Right renal cortex interstitium (tissue), 3 donors: ENCODE results near the gene TSC2. TPM values are rescaled to one million over a fixed set of nuclear protein-coding genes. Genes with fewer than 3 reads are reported as not detected.
"Not testable (repeated sequence)": the region's sequence is repeated elsewhere in the genome, so short reads cannot be mapped to it uniquely, and the experiment has no call there.

ENCODE experiments used
- DNase-seq, 3 donors: peaks; one replicate each; pipeline ENCODE4 v3.0.0-alpha.2; 2013; ENCODE audit warnings: low read depth in 3 of 3, low spot score in 2 of 3
- polyA plus RNA-seq, 3 donors: library from polyadenylated mRNA; unstranded; fragments of 120-200 nt; gene quantifications; one replicate each; pipeline ENCODE4 v1.2.1, GENCODE V29; 2013; ENCODE audit not compliant: insufficient read length in 3 of 3

The TSC2 gene
- polyA plus RNA-seq, 3 donors = 98.9 to 117 (median 108) TPM

- DNase-seq = not testable (repeated sequence)
Measured at GRCh38 chr16:2114885-2115590, 67.3 kb downstream of the TSC2 start.

GRCh38 chr16:2115591-2115973 is 67.8 kb downstream of the TSC2 start:
- DNase-seq = no peak

- DNase-seq = not testable (repeated sequence)
Measured at GRCh38 chr16:2116428-2116827, 68.6 kb downstream of the TSC2 start.

GRCh38 chr16:2117341-2117740 is 69.6 kb downstream of the TSC2 start:
- DNase-seq = not testable (repeated sequence)

GRCh38 chr16:2117960-2118722 is 70.4 kb downstream of the TSC2 start:
- not testable (repeated sequence) for DNase-seq

- DNase-seq = not testable (repeated sequence)
Measured at GRCh38 chr16:2121325-2121724, 73.5 kb downstream of the TSC2 start.

GRCh38 chr16:2121853-2122252 is 74.1 kb downstream of the TSC2 start:
- no peak for DNase-seq

GRCh38 chr16:2122429-2122828 is 74.6 kb downstream of the TSC2 start:
- no peak for DNase-seq

GRCh38 chr16:2122934-2123683 is 75.3 kb downstream of the TSC2 start:
- not testable (repeated sequence) for DNase-seq

- not testable (repeated sequence) for DNase-seq
Measured at GRCh38 chr16:2123706-2124376, 76.1 kb downstream of the TSC2 start.

- DNase-seq = not testable (repeated sequence)
Measured at GRCh38 chr16:2124377-2124693, 76.5 kb downstream of the TSC2 start.

- DNase-seq = not testable (repeated sequence)
Measured at GRCh38 chr16:2124694-2125444, 77.1 kb downstream of the TSC2 start.

- DNase-seq = not testable (repeated sequence)
Measured at GRCh38 chr16:2125609-2126008, 77.8 kb downstream of the TSC2 start.

GRCh38 chr16:2126161-2126743 is 78.5 kb downstream of the TSC2 start:
- not testable (repeated sequence) for DNase-seq

- DNase-seq = not testable (repeated sequence)
Measured at GRCh38 chr16:2126928-2127556, 79.3 kb downstream of the TSC2 start.

- DNase-seq = not testable (repeated sequence)
Measured at GRCh38 chr16:2127630-2128280, 80.0 kb downstream of the TSC2 start.

GRCh38 chr16:2129251-2129650 is 81.5 kb downstream of the TSC2 start:
- not testable (repeated sequence) for DNase-seq

- DNase-seq = not testable (repeated sequence)
Measured at GRCh38 chr16:2129890-2130447, 82.2 kb downstream of the TSC2 start.
